Calu3 (cell line): ENCODE results near the gene CRYBG3. TPM values are rescaled to one million over a fixed set of nuclear protein-coding genes. Genes with fewer than 3 reads are reported as not detected.

ENCODE experiments used
- BruUV-seq: library from RNA; stranded (reverse); fragments of 400-500 nt; replicated peaks from 2 replicates; lab custom pipeline; 2021; lab: Mats Ljungman, UMichigan
- CTCF ChIA-PET: fragments of 300-600 bp; sonication (Branson Sonifier 250); formaldehyde crosslinking; loops from one replicate; lab custom pipeline; 2022; ENCODE audit warnings: antibody characterized with exemption; lab: Charles Lee
- DNase-seq: peaks from one replicate; pipeline ENCODE4 v3.0.0; 2022
- H3K27ac Mint-ChIP-seq: one replicate; pipeline ENCODE4 v1.8.0; 2022; ENCODE audit warnings: mixed read lengths; ENCODE audit not compliant: unreplicated experiment
- H3K27me3 Mint-ChIP-seq: one replicate; pipeline ENCODE4 v1.8.0; 2022; ENCODE audit warnings: mixed read lengths; ENCODE audit not compliant: unreplicated experiment
- H3K36me3 Mint-ChIP-seq: one replicate; pipeline ENCODE4 v1.8.0; 2022; ENCODE audit warnings: mild to moderate bottlenecking, moderate library complexity, mixed read lengths; ENCODE audit not compliant: insufficient read depth, unreplicated experiment
- H3K4me1 Mint-ChIP-seq: one replicate; pipeline ENCODE4 v1.8.0; 2022; ENCODE audit warnings: mild to moderate bottlenecking, low read depth, mixed read lengths; ENCODE audit not compliant: unreplicated experiment
- H3K4me3 Mint-ChIP-seq: one replicate; pipeline ENCODE4 v1.8.0; 2022; ENCODE audit warnings: mild to moderate bottlenecking, low read depth, moderate library complexity, mixed read lengths; ENCODE audit not compliant: unreplicated experiment
- H3K9me3 Mint-ChIP-seq: one replicate; pipeline ENCODE4 v1.8.0; 2022; ENCODE audit warnings: low read depth, mixed read lengths; ENCODE audit not compliant: unreplicated experiment
- intact Hi-C: fragments of 100-400 bp; cut with micrococcal nuclease; formaldehyde crosslinking; loops from one replicate; pipeline ENCODE4 v1.10.0; 2022; ENCODE audit not compliant: unreplicated experiment
- total RNA-seq: library from RNA; stranded (reverse); gene quantifications from 2 replicates; pipeline ENCODE4 v1.2.3, GENCODE V29; 2022
- TF ChIP-seq, protein P1 (sequence below): fragments of 200-600 bp; IDR thresholded peaks from one replicate; pipeline ENCODE4 v1.8.0; 2022; ENCODE audit warnings: antibody characterized with exemption; ENCODE audit not compliant: unreplicated experiment

Gene CRYBG3
- total RNA-seq, 1 experiment from 2014 or later = 10.3 TPM

DNA sequence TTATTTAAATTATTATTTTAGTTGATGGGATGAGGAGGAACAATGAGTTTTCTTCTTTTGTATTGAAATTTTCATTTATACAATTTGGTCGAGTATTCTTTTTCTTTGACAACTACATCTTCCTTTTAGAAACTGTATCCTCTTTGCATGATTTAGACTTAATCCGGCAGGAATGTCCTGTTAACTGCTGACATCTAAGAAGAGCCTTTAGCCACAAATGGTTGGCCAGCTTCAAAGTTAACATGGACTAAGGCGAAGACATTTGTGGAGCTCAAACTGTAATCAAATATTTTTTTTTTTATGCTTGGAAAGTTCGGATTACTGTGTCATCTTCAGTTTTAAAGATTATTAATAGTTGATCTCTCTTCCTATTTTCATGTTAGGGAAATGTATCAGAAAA lies 107.2 kb downstream of the CRYBG3 start:
- TF ChIP-seq, protein P1, sequence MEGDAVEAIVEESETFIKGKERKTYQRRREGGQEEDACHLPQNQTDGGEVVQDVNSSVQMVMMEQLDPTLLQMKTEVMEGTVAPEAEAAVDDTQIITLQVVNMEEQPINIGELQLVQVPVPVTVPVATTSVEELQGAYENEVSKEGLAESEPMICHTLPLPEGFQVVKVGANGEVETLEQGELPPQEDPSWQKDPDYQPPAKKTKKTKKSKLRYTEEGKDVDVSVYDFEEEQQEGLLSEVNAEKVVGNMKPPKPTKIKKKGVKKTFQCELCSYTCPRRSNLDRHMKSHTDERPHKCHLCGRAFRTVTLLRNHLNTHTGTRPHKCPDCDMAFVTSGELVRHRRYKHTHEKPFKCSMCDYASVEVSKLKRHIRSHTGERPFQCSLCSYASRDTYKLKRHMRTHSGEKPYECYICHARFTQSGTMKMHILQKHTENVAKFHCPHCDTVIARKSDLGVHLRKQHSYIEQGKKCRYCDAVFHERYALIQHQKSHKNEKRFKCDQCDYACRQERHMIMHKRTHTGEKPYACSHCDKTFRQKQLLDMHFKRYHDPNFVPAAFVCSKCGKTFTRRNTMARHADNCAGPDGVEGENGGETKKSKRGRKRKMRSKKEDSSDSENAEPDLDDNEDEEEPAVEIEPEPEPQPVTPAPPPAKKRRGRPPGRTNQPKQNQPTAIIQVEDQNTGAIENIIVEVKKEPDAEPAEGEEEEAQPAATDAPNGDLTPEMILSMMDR = no peak
- no peaks in the 10 kb centered on the region for H3K36me3 Mint-ChIP-seq
- no peak for DNase-seq
- no peak overlapping the region for H3K27ac Mint-ChIP-seq
- intact Hi-C loops = no loop called here
- H3K4me3 Mint-ChIP-seq = no peak overlapping the region
- no peaks in the 10 kb centered on the region for H3K9me3 Mint-ChIP-seq
- H3K27me3 Mint-ChIP-seq = no peaks in the 10 kb centered on the region
- CTCF ChIA-PET = no interaction called here
- no TSS peak for BruUV-seq
- H3K4me1 Mint-ChIP-seq = no peaks in the 10 kb centered on the region

DNA sequence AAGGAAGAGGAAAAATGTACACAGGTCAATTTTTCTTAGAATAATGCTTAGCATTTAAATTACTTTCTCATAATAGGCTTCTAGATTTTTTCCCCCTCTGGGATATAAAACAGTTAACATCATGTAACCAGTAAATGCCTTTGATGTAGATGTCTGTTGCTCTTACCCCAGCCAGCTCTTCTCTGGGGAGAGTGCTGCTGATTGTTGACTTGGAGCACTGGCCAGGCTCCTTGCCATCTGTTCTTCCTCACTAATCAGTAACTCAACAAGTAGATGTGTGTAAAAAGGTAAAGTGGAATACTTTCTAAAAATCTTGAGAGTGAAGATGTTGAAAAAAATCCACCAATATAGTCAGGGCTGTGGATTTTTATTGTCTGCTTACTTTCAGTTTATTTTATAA lies 108.2 kb downstream of the CRYBG3 start:
- no peaks in the 10 kb centered on the region for H3K27me3 Mint-ChIP-seq
- CTCF ChIA-PET = no interaction called here
- intact Hi-C loops = no loop called here
- no peak overlapping the region for H3K4me3 Mint-ChIP-seq
- DNase-seq = no peak
- H3K4me1 Mint-ChIP-seq = no peaks in the 10 kb centered on the region
- no peaks in the 10 kb centered on the region for H3K36me3 Mint-ChIP-seq
- TF ChIP-seq, protein P1 = no peak
- H3K9me3 Mint-ChIP-seq = no peaks in the 10 kb centered on the region
- H3K27ac Mint-ChIP-seq = no peak overlapping the region
- no TSS peak for BruUV-seq

DNA sequence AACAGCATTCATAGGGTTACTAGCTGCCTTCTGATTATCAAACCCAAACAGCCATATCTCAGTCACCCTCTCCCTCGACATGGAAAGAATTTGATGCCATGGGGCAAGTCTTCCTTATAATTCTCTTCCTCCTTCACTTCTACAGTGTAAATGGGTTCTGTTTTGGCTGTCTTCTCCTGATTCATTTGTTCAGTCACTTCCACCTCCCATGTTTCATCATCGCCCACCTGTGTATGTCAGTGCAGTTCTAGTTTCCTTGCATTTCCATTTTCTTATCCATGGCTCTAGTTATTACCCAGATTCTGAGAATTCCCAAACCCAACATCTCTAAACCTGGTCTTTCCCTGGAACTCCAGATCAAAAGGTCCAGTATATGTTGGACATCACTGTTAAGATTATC lies 109.4 kb downstream of the CRYBG3 start:
- Mint-ChIP-seq H3K27me3 (no peaks in the 10 kb centered on the region), H3K9me3 (no peaks in the 10 kb centered on the region), H3K4me1 (no peaks in the 10 kb centered on the region), H3K27ac (no peak overlapping the region), H3K36me3 (peaks cover 4% of the 10 kb centered on the region), H3K4me3 (no peak overlapping the region)
- CTCF ChIA-PET = no interaction called here
- BruUV-seq = no TSS peak
- intact Hi-C loops = no loop called here
- TF ChIP-seq, protein P1 = no peak
- DNase-seq = no peak

DNA sequence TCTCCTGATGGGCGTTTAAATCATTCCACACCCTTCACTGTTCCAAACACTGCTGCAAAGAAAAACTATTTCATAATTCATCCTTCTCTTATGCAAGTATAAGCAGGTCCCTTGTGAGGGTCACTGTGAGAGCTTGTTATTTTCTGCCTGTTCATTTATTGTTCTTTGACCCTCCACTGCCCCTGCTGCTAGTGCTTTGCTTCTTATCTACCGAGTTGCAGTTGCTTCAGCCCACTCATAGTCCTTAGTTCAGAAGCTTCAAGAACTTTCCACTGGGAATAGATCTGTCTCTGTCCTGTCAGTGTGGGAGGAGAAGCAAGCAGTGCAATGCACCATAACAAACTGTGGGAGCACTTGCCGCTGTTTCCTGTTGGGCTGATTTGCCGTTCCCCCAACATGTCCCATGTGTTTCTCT lies 110.6 kb downstream of the CRYBG3 start:
- Mint-ChIP-seq H3K27me3 (no peaks in the 10 kb centered on the region), H3K4me3 (no peak overlapping the region), H3K36me3 (peaks cover 4% of the 10 kb centered on the region), H3K4me1 (no peaks in the 10 kb centered on the region), H3K9me3 (no peaks in the 10 kb centered on the region), H3K27ac (no peak overlapping the region)
- BruUV-seq = no TSS peak
- TF ChIP-seq, protein P1 = no peak
- DNase-seq = no peak
- intact Hi-C loops = no loop called here
- CTCF ChIA-PET = no interaction called here
